ENCODE results near the gene FOSL2. TPM values are rescaled to one million over a fixed set of nuclear protein-coding genes. Genes with fewer than 3 reads are reported as not detected.

The FOSL2 gene
- total and polyA plus RNA-seq, 7 donors: 20.1 to 278 (median 74.7) TPM

DNA sequence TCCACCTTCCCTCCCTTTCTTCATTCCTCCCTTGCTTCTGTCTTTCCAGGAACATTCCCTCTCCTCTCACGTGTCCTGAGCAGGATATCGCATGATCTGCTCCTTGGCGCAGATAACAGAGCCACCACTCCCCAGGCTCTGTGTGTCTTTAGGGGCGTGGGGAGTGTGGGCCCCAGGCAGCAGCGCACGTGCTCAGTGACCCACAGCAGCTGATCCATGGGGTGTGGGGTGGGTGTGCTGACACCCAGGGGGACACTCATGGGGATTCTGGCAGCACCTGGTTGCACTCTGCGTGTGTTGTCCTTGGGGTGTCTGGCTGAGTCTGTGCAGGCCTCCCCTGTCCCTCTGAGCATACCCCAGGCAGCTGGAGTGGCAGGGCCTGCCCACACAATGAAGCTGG is 9.9 kb upstream of the FOSL2 start:
- intact Hi-C loops (cut with DNase I): no loop called here
- Histone ChIP-seq H3K9me3 (no peaks in the 10 kb centered on the region), H3K27ac (no peak overlapping the region), H3K4me3 (no peak overlapping the region), H3K4me1 (peaks cover 17% of the 10 kb centered on the region), H3K36me3 (ENCODE audit: insufficient read depth in 1 of 2, low read depth in 1 of 2) (no peaks in the 10 kb centered on the region), H3K27me3 (ENCODE audit: insufficient read depth in 3 of 3, low read length in 2 of 3) (no peaks in the 10 kb centered on the region)
- DNase-seq (peak in 1 of 2 donors; percentile 43), ATAC-seq (no peak)
- TF ChIP-seq, protein P1, sequence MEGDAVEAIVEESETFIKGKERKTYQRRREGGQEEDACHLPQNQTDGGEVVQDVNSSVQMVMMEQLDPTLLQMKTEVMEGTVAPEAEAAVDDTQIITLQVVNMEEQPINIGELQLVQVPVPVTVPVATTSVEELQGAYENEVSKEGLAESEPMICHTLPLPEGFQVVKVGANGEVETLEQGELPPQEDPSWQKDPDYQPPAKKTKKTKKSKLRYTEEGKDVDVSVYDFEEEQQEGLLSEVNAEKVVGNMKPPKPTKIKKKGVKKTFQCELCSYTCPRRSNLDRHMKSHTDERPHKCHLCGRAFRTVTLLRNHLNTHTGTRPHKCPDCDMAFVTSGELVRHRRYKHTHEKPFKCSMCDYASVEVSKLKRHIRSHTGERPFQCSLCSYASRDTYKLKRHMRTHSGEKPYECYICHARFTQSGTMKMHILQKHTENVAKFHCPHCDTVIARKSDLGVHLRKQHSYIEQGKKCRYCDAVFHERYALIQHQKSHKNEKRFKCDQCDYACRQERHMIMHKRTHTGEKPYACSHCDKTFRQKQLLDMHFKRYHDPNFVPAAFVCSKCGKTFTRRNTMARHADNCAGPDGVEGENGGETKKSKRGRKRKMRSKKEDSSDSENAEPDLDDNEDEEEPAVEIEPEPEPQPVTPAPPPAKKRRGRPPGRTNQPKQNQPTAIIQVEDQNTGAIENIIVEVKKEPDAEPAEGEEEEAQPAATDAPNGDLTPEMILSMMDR (IDR thresholded peaks at IDR 0.05): no peak
- 76 to 92% (median 88%) methylated on average over 7 of the region's 7 CpGs for WGBS, 3 donors

DNA sequence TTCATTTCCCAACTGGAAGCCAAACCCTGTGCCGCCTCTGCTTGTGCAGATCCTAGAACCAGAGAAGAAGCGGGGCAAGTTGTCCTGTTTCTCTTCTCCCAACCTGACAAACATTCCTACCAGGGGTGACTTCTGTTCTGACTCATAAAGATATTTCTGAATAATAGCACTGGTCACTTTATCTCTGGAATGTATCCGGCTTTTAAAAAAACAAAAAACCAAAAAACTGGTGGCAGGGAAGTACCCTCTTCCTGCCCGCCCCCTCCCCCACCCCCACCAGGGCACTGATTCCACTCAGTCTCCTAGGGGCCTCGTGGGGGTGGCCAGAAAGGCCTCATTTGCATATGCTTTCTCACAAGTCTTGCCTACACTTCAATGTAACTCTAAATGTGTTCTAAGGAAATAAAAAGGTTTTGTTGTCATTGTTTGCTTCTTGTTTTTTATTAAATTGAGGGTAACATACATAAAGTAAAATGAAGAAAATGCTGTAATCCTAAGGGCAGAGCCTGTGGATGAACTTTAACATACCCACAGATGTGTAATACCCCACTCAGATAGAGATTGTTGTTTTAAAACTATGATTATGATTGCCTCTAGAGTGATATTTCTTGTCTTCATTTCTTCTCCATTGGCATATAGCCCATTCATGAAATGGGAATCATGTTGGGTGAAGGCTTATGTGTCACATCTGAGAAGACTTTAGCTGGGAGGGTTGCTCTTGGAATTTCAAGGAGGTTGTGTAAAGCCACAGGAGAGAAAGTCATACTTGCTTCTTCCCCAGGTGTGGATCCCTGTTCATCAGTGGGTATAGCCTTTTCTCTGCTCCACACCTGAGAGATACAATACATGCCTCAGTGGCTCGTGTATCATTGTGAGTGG is 5.3 kb upstream of the FOSL2 start:
- peaks cover 9% of the 10 kb centered on the region for H3K4me1 ChIP-seq
- H3K36me3 ChIP-seq (ENCODE audit: insufficient read depth in 1 of 2, low read depth in 1 of 2): no peaks in the 10 kb centered on the region
- no peaks in the 10 kb centered on the region for H3K27me3 ChIP-seq (ENCODE audit: insufficient read depth in 3 of 3, low read length in 2 of 3)
- no peaks in the 10 kb centered on the region for H3K9me3 ChIP-seq
- DNase-seq (no peak), ATAC-seq (no peak)
- intact Hi-C loops (cut with DNase I): no loop called here
- 81 to 82% (median 81%) methylated on average over 6 of the region's 6 CpGs for WGBS, 3 donors
- no peak overlapping the region for H3K4me3 ChIP-seq
- no peak overlapping the region for H3K27ac ChIP-seq
- TF ChIP-seq, protein P1 (IDR thresholded peaks at IDR 0.05): no peak

DNA sequence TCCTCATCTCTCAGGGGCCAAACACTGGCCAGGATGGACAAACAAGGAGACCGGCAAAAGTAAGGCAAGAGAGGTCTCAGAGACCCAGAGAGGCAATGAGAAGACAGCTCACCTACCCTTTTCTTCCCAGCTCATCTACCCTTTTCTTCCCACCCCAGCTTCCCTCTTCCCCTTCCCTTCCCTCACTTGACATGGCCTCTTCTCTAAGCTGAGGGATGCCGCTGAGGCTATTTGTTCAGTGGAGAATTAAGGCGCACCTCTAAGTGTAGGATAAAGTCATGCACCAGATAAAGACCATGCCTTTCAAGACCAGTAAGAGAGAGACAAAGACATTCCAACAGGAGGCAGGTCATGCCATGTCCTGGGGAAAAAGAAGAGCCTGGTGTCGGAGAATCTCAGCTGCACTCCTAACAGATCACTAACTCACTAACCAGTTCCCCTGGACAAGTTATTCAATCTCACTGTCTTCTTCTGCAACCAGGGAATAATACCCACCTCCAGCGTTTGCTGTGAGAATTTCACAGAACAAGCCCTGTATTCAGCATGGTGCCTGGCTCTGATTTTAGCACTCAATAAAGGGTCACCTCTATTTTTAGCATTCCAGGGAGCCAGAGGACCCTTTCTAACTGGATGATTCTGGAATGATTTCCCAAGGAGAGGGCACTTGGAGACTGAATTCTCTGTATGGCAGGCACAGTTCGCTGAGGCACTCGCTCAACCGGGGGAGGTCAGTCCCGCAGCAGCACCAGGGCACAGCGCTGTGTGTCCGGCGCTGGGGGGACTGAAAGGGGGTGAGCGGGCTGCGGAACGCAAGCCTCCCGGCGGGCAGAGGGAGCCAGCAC is 3.0 kb upstream of the FOSL2 start:
- Histone ChIP-seq H3K27me3 (ENCODE audit: insufficient read depth in 3 of 3, low read length in 2 of 3) (no peaks in the 10 kb centered on the region), H3K4me3 (peak overlapping the region; percentile 100), H3K4me1 (peaks cover 9% of the 10 kb centered on the region), H3K27ac (peak overlapping the region; percentile 100), H3K9me3 (no peaks in the 10 kb centered on the region), H3K36me3 (ENCODE audit: insufficient read depth in 1 of 2, low read depth in 1 of 2) (no peaks in the 10 kb centered on the region)
- intact Hi-C loops (cut with DNase I): loop anchor here (5.0 to 10.0 kb wide), 5 partner anchors 187 to 685 kb away; partner anchors contain the start of genes MRPL33 (in 2 of the 2), BABAM2 (in 1 of the 2) and RBKS (in 1 of the 2)
- ATAC-seq: no peak
- no peak for DNase-seq
- 21 to 24% (median 21%) methylated on average over 17 of the region's 17 CpGs for WGBS, 3 donors
- TF ChIP-seq, protein P1 (IDR thresholded peaks at IDR 0.05): peak; percentile 6

DNA sequence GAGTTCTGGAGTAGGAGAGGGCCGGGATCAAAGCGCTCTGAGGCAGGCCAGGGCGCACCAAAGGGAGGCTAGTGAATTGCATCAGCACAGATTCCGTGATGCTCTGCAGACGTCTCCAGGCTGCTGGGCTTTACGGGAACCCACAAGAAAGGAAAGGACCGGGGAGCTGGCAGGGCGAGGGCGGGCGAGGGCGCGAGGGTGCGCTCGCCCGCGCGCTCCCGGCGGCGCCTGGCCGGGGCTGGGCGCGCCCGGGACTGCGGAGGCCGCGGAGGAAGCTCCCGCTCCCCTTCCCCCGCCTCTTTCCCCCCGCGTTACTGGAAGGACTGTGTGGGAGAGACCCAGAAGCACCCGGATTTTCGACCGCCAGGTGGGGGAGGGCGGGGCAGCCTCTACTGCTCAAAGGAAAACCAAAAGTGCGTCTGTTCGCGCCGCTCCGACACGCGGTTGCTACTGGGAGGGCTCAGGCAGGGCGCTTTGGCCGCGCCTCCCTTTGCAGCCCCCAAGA is 2.4 kb upstream of the FOSL2 start:
- TF ChIP-seq, protein P1 (IDR thresholded peaks at IDR 0.05): peak; percentile 5
- peak; percentile 14 to 34 (median 20) for ATAC-seq
- intact Hi-C loops (cut with DNase I): loop anchor here (5.0 to 10.0 kb wide), 5 partner anchors 188 to 685 kb away; partner anchors contain the start of genes MRPL33 (in 2 of the 2), BABAM2 (in 1 of the 2) and RBKS (in 1 of the 2)
- H3K4me1 ChIP-seq: peaks cover 9% of the 10 kb centered on the region
- peak overlapping the region; percentile 100 for H3K4me3 ChIP-seq
- no peaks in the 10 kb centered on the region for H3K9me3 ChIP-seq
- H3K27me3 ChIP-seq (ENCODE audit: insufficient read depth in 3 of 3, low read length in 2 of 3): no peaks in the 10 kb centered on the region
- peak; percentile 91 to 92 for DNase-seq
- no peaks in the 10 kb centered on the region for H3K36me3 ChIP-seq (ENCODE audit: insufficient read depth in 1 of 2, low read depth in 1 of 2)
- peak overlapping the region; percentile 100 for H3K27ac ChIP-seq
- 0% methylated on average over 14 to 45 of the region's 45 CpGs for WGBS, 3 donors
